Activated T-helper 1 cell treated with anti-CD3 and anti-CD28 coated beads, Interleukin-2, amount 50 U/mL, for 16 hours (primary cell): Measurements from ENCODE around the gene APBA2.

Source experiments
- DNase-seq, 2 donors: peaks; one replicate each; pipeline ENCODE4 v3.0.0-alpha.2; 2020; ENCODE audit warnings: low read depth in 1 of 2, low spot score in 1 of 2

APBA2 gene

DNA sequence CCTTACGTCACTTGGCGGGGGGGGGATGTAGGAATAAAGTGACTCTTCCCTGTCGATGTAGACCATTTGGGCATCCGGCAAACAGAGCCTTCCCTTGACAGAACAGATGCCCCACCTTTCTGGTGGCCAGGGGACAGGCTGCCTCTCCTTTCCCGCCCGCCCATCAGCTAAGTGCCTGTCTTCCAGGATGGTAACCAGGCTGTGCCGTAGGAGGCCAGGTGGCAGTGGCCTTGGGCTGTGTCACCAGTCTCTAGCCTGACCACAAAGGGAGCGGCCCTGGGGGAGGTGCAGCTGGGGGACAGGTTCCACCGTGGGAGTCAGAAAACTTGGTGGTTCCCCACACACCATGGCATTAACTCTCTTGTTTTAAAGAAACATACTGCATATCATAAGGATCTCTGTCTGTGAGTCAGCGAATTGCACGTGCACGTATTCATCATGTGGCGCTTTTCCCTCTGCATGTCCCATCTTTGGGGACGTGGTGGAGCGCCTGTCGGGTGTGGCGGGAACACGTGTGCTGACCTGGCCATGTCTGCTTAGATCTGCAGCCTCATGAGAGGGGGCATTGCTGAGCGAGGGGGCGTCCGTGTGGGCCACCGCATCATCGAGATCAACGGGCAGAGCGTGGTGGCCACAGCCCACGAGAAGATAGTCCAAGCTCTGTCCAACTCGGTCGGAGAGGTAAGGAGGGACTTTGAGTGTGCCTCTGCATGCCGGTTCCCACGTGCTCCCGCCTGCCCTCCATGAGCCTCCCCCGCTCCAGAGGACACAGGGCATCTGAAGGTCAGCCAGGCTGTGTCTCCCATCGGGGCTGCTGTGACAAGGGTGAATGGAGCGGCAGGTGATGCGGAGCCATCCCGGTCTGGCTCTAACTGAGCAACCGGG is 227.8 kb downstream of the APBA2 start:
- DNase-seq: no peak

DNA sequence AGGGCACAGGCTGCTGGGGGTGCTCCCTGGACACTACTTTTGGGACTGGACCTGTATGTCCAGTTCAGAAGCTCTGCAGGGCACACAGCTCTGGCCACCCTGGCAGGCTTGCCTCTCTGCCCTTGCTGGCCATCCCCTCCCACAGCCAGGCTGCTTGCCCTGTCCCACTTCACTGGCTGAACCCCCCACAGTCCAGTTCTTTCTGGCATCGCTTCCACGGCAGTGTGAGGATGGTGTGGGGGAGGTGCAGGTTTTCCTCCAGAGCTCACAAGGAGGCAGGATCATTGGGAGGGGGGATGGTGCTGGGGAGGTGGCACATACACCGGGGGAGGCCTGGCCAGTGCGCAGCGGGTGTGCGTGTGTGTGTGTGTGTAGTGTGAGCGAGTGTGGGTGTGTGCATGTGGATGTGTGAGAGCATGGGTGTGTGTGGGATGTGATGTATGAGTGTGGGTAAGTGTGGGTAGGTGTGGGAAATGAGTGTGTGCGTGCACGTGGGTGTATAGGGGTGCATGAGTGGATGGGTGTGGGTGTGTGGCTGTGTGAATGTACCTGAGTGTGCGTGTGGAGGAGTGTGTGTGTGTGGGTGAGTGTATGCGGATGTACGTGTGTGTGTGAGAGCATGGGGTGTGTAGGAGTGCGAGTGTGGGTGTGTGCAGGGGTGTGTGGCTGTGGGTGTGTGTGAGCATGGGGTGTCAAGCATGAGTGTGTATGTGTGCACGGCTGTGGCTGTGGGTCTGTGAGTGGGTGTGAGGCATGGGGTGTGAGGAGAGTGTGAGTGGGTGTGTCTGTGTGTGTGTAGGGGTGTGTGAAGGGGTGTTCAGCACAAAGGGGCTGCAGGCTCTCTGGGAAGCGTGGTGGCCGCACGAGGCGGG is 228.7 kb downstream of the APBA2 start:
- no peak for DNase-seq

- DNase-seq: no peak
Measured at GRCh38 chr15:29115093-29115991, 229.6 kb downstream of the APBA2 start.

DNA sequence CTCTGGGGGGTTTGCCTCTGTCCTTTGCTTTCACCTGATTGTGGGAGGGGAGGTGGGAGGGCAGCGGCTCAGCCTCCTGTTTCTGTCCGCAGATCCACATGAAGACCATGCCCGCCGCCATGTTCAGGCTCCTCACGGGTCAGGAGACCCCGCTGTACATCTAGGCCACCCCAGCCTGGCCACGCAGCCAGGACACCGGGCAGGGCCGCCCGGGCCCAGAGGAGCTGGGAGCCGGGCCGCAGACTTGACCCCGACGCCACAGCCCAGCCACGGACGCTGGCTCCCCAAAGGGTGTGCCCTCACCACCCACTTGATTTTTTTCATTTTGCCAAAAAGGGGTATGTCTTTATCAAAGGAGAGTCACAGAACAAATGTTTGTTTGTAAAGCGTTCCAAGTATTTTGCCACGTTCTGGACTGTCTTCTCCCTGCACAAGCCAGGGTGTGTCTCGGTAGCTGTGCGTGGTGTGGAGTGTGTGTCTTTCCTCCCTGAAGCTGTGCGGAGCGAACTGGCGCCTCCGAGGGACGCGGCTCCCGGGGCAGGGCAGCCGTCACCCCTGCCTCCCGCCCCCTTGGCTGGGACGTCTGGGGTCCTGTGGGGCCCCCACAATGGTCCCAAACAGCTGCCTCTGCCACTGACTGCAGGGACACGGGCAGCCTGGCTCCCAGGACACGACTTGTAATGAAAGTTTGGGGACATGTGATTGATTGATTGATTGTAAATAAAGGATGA is 231.4 kb downstream of the APBA2 start:
- DNase-seq: no peak

DNA sequence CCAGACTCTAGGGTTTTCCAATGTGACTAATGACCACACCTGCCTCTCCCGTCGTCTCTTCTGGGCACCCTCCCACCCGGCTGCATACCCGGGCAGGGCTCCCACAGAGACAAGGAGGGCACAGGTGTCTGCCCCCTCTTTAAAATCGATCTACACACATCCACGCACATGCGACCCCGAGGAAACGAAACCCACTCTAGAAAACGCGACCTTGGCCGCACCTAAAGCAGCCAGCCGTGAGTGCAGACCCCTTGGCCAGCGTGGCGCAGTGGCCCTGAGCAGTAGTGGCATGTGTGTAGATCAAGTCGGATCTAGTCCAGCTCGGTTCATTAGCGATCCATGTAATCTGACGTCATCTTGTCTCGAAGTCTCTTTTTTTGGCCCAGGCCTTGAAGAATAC is 232.0 kb downstream of the APBA2 start:
- DNase-seq: no peak

DNA sequence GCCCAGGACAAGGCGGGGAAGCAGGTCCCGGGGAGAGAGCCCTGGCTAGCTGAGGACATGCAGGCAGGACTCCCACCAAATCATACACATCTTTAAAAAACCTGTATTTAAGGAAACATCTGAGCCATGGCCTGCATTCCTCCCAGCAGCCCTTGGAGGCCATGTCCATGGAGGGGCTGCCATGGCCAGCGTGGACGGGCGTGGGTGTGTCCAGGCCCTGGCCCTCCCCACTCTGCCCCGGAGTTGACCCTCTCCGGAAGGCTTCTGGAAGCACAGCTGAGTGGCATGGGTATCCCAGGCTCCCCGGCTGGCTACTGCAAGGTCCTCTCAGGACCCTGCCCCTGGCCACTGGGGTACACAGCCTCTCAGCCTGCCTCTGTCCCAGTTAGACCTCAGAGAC is 234.1 kb downstream of the APBA2 start:
- no peak for DNase-seq

DNA sequence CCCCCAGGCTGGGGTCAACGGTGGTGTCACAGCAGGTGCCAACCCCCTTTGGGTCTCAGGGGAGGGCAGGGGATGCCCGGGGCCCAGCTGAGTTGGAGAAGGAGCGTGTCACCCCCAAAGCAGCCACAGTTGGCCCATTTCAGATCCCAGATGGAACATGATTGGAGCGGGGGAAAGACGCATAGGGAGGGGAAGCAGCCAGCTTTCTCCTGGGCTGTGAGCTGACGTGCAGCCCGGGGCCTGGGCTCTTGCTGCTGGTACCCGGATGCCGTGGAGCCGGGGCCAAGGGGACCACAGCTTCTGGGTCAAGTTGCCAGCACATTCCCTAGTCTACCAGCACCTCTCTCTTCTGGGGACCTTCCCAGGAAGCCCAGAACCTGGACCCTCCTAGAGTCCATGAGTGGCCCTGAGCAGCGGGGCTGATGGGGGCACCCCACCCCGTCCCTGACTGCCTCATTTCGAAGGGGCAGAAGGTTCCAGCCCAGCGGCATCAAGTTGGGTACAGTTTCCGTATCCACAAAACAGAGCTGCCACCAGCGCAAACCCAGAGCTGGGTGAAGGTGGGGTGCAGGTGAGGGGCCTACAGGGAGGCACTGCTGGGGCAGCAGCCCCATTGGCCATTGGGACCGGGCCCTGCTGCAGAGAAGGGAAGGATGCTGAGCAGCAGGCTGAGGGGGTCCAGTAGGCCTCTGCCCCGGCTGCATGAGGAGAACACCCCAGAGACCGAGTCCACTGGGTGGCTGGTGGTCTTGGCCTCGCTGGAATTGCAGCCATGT is 235.0 kb downstream of the APBA2 start:
- no peak for DNase-seq

GRCh38 chr15:29121369-29121656 is 235.5 kb downstream of the APBA2 start:
- no peak for DNase-seq

- no peak for DNase-seq
Measured at GRCh38 chr15:29121907-29122306, 236.1 kb downstream of the APBA2 start.

GRCh38 chr15:29122506-29122905 is 236.7 kb downstream of the APBA2 start:
- DNase-seq: no peak

- no peak for DNase-seq
Measured at GRCh38 chr15:29123171-29123570, 237.4 kb downstream of the APBA2 start.

GRCh38 chr15:29123991-29124390 is 238.2 kb downstream of the APBA2 start:
- DNase-seq: no peak

DNA sequence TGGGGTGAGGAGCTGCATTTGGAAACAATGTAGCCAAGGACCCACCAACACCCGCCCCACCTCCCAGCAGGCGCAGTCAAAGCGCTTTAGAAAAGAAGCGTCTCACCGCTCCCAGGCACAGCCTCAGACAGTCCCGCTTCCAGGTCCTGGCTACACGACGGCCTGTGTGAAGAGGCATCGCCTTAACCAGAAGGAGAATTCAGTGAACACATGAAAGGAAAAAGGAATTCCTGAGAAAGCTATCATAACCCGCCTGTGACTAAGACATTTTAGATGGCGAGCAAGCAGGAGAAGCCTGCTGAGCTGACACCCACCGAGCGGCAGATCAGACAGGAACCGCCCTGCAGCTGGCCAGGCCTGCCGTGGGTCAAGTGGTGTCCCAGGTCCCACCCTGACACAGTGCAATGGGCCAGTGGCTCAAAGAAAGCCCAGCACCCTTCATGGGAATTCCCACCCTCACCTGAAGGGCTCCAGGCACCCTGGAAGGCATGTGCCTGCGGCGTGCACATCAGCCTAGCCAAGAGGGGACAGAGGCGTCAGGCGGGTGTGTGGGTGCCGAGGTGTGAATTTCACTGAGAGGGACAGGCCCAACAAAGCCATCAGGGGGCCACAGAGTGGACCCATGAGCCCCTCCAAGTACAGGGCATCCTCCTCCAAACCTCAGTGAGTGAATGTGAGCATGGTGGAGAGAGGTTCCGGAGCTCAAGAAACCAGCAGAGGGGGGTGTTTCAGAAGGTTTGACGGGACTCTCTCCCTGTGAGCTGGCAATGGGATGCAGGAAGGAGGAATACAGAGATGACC is 239.0 kb downstream of the APBA2 start:
- no peak for DNase-seq

GRCh38 chr15:29125382-29126207 is 239.8 kb downstream of the APBA2 start:
- no peak for DNase-seq

- no peak for DNase-seq
Measured at GRCh38 chr15:29126208-29126536, 240.4 kb downstream of the APBA2 start.

- no peak for DNase-seq
Measured at GRCh38 chr15:29126821-29127461, 241.2 kb downstream of the APBA2 start.

GRCh38 chr15:29127506-29128430 is 242.0 kb downstream of the APBA2 start:
- no peak for DNase-seq
